Stimulated activated naive CD8-positive, alpha-beta T cell treated with anti-CD3 and anti-CD28 coated beads, Interleukin-15, amount 100 ng/mL, for 72 hours (primary cell): Measurements from ENCODE around the gene TDRD9.

Experiments
- ATAC-seq: fragments of 150-1000 bp; cut with Tn5 transposase; 2 replicates; pipeline ENCODE4 v1.10.0; 2021; ENCODE audit warnings: mild to moderate bottlenecking, moderate library complexity
- DNase-seq, 2 donors: peaks; one replicate each; pipeline ENCODE4 v3.0.0; 2021 to 2022
- H3K27ac Mint-ChIP-seq, 2 donors: one replicate each; pipeline ENCODE4 v1.8.0; 2022; ENCODE audit warnings: mild to moderate bottlenecking in 2 of 2, mixed read lengths in 2 of 2, moderate library complexity in 2 of 2
- H3K27me3 Mint-ChIP-seq: one replicate; pipeline ENCODE4 v1.8.0; 2022; ENCODE audit warnings: mixed read lengths
- H3K4me1 Mint-ChIP-seq: one replicate; pipeline ENCODE4 v1.8.0; 2022; ENCODE audit warnings: mild to moderate bottlenecking, mixed read lengths
- H3K4me3 Mint-ChIP-seq, 2 donors: one replicate each; pipeline ENCODE4 v1.8.0; 2022; ENCODE audit warnings: mild to moderate bottlenecking in 2 of 2, mixed read lengths in 2 of 2, moderate library complexity in 1 of 2
- H3K9me3 Mint-ChIP-seq, 2 donors: one replicate each; pipeline ENCODE4 v1.8.0; 2022; ENCODE audit warnings: mixed read lengths in 2 of 2

The TDRD9 gene

DNA sequence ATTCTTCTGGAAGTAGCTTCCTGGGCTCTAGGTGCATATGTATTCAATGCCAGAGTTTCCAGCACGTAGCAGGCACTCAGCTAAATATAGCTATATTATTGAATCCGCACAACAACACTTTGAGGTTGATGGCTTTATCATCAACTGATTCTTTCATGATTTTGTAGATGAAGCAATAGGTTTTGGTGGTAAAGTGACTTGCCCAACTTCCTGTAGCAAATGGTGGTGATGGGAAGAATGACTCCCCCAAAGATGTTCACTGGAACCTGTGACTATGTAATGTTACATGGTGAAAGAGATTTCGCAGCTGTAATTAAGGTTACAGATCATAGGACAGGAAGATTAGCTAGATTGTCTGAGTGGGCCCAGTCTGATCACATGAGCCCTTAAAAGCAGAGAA lies 3.2 kb downstream of the TDRD9 start:
- H3K9me3 Mint-ChIP-seq, result no peaks in the 10 kb centered on the region
- ATAC-seq, result peak; percentile 79
- H3K27ac Mint-ChIP-seq, result peak overlapping the region in 1 of 2 donors; percentile 27
- peaks cover 10% of the 10 kb centered on the region for H3K27me3 Mint-ChIP-seq
- peaks cover 6% of the 10 kb centered on the region for H3K4me1 Mint-ChIP-seq
- H3K4me3 Mint-ChIP-seq, result no peak overlapping the region
- no peak for DNase-seq

DNA sequence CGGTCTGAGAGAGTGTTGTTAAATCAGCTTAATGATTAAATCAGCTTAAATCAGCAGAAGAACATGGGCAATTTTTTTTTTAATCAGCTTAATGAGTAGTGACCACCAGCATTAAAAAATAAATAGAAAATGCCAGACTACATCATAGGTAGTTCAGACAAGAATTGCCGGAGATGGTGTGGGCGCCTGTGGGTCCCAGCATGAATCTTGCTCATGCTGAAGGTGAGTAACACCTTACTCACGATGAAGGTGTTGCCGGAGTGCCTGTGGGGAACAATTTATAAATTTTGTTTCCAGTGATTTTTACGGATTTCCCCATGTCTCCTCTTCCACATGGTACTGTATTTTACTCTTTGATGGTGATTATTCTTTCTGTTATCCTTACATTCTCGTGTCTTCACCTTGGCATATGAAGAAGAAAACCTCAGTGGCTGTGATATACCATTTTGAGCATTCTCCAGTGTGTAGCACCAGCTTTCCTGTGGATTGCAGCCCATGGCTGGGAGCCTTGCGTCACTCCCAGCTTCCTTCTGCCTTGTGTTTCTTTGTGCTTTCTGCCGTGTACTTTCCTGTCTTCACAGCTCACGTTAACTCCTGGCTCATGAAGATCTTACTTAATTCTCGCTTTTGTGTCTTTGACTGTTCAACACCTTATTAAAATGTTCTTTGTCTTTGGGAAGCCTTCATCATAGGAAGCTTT lies 4.7 kb downstream of the TDRD9 start:
- Mint-ChIP-seq H3K27me3 (peaks cover 3% of the 10 kb centered on the region), H3K27ac (peak overlapping the region in 1 of 2 donors; percentile 4), H3K4me1 (peaks cover 6% of the 10 kb centered on the region), H3K4me3 (no peak overlapping the region), H3K9me3 (no peaks in the 10 kb centered on the region)
- DNase-seq (no peak), ATAC-seq (no peak)

DNA sequence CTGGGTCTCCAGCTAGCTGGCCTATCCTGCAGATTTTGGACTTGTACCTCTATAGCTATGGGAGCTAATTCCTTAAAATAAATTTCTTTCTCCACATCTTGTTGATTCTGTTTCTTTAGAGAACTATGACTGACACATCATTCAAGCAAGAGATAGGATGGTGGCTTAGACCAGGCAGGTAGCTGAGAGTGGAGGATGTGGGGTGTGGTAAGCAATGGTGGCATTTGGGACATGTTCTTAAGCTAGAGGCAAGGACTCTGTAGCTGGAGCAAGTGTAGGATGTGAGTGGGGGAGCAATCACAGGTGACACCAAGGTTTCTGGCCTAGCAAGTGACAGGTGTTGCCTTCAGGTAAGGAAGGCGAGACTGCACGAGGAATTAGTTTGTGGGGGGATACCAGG lies 6.8 kb downstream of the TDRD9 start:
- no peak for ATAC-seq
- DNase-seq, result no peak
- Mint-ChIP-seq H3K9me3 (no peaks in the 10 kb centered on the region), H3K27ac (no peak overlapping the region), H3K4me1 (peaks cover 6% of the 10 kb centered on the region), H3K4me3 (no peak overlapping the region), H3K27me3 (peaks cover 6% of the 10 kb centered on the region)

DNA sequence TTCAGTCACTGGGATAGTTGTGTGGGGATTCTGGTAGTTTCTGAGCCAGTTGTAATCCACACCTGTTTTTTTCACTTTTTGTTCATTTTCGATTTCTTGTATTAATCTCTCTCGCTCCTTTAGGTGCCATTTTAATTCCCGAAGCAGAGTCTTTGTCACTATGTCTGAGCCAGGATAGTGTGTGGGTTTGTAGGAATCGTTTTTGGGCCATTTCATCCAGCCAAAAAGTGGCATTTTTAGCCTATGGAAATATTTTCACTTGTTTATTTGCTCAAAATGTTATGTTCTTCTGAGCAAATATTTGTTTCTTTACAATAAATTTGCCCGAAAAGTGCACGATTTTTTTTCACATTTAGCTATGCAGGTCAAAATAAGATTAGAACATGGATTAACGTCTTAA lies 13.2 kb downstream of the TDRD9 start:
- H3K4me1 Mint-ChIP-seq, result no peaks in the 10 kb centered on the region
- no peaks in the 10 kb centered on the region for H3K9me3 Mint-ChIP-seq
- ATAC-seq (no peak), DNase-seq (no peak)
- peaks cover 23% of the 10 kb centered on the region for H3K27me3 Mint-ChIP-seq
- no peak overlapping the region for H3K27ac Mint-ChIP-seq
- H3K4me3 Mint-ChIP-seq, result no peak overlapping the region

DNA sequence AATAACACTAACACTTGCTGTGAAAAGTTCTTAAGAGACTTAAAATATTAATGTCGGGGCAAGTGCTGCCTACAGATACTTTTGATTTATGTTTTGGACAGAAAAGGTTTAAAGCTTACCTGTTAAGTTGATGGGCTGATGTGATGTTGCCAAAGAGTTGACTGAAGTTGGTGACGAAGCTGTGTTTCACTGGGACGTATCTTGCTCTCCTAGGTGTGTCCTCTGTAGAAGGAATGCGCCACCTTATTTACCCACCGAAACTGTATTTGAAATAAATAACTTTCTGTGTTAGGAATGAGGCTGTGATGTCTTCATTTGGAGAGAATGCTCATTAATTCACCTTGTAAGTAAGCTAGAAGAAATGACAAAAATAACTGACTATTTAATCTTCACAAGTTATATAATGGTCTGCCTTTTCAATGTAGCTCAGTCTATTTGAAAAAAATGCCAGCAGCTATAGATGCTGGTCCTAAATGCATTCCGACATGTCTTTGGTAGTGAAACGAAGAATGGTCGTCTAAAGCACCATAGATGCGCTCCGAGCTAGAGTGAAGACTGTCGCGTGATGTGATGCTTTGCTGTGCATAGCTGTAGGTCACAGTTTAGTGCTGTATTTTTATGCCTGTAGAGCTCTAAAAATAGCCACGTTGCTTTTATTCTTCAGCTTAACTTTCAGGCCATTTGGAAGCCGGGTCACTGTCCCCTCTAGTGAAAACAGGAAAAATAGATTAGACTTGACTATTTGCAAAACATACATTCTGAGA lies 13.9 kb downstream of the TDRD9 start, which contains the start of gene RD3L:
RD3L (minus strand) TSS at position 557 of the 764 bp plus-strand sequence. CDS start 834 bp downstream, outside the sequence.
- no peak for ATAC-seq
- no peak for DNase-seq
- Mint-ChIP-seq H3K27ac (no peak within 1 kb of the TSS), H3K4me1 (no peaks in the 10 kb centered on the region), H3K4me3 (no peak within 1 kb of the TSS), H3K27me3 (peaks cover 23% of the 10 kb centered on the region), H3K9me3 (no peaks in the 10 kb centered on the region)

DNA sequence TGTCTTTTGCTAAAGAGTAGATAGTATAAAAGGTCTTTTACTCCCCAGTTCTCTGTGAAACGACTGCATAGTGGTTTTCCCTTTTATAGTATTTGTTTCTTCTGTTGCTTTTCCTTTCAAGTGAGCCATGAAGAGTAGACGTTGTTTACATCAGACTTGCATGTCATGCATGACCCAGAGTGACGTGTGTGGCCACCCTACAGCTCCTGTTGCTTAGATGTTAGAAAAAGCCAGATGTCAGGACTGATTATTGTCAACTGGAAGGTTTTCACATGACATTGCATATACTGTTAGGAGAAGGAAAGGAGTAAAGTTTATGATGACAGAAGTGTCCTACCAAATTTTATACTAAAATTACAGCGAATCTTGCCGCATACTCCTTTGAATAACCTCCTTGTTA lies 15.4 kb downstream of the TDRD9 start:
- Mint-ChIP-seq H3K4me3 (no peak overlapping the region), H3K27ac (no peak overlapping the region), H3K4me1 (no peaks in the 10 kb centered on the region), H3K9me3 (no peaks in the 10 kb centered on the region), H3K27me3 (peaks cover 23% of the 10 kb centered on the region)
- DNase-seq (no peak), ATAC-seq (no peak)

DNA sequence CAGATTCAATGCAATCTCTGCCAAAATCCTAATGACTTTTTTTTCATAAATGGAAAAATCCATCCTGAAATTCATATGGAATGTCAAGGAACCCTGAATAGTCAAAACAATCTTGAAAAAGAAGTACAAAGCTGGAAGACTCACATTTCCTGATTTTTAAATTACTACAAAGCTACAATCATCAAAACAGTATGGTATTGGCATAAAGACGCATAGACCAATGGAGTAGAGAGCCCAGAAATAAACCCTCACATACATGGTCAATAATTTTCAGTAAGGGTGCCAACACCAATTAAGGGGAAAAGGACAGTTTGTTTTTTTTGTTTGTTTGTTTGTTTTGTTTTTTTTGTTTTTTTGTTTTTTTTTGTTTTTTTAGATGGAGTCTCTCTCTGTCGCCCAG lies 18.7 kb downstream of the TDRD9 start:
- DNase-seq, result no peak
- H3K27me3 Mint-ChIP-seq, result peaks cover 35% of the 10 kb centered on the region
- H3K4me3 Mint-ChIP-seq, result no peak overlapping the region
- H3K27ac Mint-ChIP-seq, result no peak overlapping the region
- no peaks in the 10 kb centered on the region for H3K9me3 Mint-ChIP-seq
- H3K4me1 Mint-ChIP-seq, result no peaks in the 10 kb centered on the region
- ATAC-seq, result no peak

DNA sequence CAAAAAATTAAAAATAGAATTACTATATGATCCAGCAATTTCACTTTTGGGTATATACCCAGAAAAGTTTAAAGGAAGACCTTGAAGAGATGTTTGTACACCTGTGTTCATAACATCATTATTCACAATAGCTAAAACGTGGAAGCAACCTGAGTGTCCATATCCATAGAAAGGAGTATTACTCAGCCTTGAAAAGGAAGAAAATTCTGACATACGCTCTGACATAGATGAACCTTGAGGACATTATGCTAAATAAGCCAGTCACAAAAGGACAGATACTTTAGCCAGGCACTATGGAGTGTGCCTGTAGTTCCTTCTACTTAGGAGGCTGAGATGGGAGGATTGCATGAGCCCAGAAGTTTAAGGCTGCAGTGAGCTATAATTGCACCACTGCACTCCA lies 20.2 kb downstream of the TDRD9 start:
- no peak overlapping the region for H3K27ac Mint-ChIP-seq
- H3K4me1 Mint-ChIP-seq, result no peaks in the 10 kb centered on the region
- no peak for DNase-seq
- H3K27me3 Mint-ChIP-seq, result peaks cover 36% of the 10 kb centered on the region
- ATAC-seq, result no peak
- H3K9me3 Mint-ChIP-seq, result no peaks in the 10 kb centered on the region
- H3K4me3 Mint-ChIP-seq, result no peak overlapping the region

DNA sequence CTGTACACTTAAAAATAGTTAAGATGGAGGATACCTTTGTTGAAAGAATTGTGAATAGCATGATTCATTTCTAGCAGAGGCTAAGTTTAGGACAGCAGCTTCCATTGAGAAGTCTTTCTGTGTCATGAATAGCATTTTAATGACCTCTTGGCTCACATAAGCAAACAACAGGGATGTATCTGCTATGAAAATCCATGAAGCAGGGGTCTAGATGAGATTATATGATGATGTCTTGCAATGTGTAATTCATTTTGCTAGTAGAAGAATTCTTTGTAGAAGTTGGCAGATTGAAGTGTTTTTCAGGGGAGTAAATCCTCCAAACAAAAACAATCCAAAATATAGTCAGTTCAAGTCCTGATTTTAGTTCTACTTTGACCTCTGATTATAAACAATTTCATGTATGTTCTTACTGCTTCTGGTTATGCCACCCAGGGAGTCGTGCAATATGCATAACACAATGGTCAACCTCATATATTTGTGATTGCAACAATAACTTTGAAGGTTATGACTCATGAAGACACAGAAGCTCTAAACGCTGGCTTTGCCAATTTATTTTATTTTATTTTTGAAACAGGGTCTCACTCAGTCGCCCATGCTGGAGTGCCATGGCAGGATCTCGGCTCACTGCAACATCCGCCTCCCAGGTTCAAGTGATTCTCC lies 21.0 kb downstream of the TDRD9 start:
- Mint-ChIP-seq H3K27ac (no peak overlapping the region), H3K4me1 (no peaks in the 10 kb centered on the region), H3K9me3 (no peaks in the 10 kb centered on the region), H3K27me3 (peaks cover 37% of the 10 kb centered on the region), H3K4me3 (no peak overlapping the region)
- DNase-seq, result no peak
- no peak for ATAC-seq

DNA sequence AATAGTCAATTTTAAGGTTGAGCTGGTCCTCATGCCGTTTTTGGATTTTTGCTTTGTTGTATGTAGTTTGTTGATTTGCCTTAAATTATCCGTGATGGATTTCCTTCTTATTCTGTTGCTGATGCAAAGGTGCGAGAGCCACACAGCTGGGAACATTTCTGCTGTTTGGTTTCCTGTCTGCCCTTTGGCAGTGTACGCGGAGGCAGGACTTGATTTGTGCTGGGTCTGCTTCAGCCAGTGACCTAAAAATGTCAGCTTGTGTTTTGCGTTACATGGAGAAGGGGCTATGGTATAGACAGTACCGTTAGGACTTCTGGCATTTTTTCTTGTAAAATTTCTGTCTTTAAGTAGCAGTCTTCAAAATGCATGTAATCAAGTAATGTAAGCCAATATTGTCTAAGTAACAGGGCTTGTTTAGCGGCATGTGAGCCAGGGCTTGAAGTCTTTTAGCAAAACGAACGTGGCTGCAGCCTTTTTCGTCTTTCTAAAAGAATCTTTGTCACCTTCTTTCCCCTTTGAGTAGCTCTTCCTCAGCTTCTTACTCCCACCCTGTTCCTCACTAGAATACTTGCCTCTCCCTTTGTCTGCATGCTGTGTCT lies 32.3 kb downstream of the TDRD9 start:
- no peak for DNase-seq
- H3K4me1 Mint-ChIP-seq, result no peaks in the 10 kb centered on the region
- H3K9me3 Mint-ChIP-seq, result no peaks in the 10 kb centered on the region
- H3K4me3 Mint-ChIP-seq, result no peak overlapping the region
- H3K27ac Mint-ChIP-seq, result no peak overlapping the region
- H3K27me3 Mint-ChIP-seq, result no peaks in the 10 kb centered on the region
- ATAC-seq, result no peak

DNA sequence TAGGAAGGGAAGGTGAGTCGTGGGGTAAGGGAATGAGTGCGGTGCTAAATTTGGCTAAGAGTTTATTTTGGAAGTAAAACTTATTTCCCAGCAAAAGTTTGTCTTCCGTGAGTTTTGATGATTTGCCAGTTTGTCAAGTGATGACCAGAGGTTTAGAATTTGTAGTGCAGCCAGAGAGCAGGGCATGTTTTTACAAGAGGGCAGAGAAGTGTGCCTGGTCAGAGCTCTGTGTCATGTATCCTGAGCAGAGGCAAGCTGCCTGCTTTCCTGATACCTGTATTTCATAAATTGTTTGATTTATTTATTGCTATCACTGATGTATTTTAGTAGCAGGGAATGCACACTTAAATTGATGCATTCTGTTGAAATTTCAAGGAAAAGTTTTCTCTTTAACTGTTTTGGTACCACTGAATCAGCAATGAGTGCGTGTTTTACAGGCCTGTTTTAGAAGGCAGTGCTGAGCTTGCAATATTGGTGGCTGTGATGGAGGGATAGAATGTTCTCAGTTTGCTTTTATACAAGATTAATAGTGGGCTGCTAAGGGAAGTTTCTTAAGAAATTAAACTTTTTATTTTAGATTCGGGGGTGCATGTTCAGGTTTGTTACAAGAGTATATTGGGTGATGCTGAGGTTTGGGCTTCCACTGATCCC lies 33.8 kb downstream of the TDRD9 start:
- no peaks in the 10 kb centered on the region for H3K9me3 Mint-ChIP-seq
- no peaks in the 10 kb centered on the region for H3K4me1 Mint-ChIP-seq
- H3K27me3 Mint-ChIP-seq, result no peaks in the 10 kb centered on the region
- DNase-seq (no peak), ATAC-seq (no peak)
- no peak overlapping the region for H3K27ac Mint-ChIP-seq
- H3K4me3 Mint-ChIP-seq, result no peak overlapping the region

DNA sequence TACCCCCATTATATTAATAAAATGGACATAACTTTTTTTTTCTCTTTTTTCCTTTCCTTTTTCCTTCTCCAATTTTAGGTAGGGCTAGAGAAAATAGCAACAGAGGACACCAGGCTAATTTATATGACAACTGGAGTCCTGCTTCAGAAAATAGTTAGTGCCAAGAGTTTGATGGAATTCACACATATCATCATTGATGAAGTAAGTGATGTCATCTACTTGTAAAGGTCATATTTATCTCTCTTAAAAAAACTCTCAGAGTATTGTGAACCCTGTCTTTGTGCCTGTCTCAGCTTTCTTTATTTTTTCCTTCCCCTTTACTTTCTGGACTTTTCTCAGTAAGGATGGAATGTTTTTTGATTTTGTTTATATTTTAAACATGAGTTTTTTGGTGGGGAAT lies 38.4 kb downstream of the TDRD9 start:
- no peak overlapping the region for H3K27ac Mint-ChIP-seq
- H3K4me3 Mint-ChIP-seq, result no peak overlapping the region
- ATAC-seq, result no peak
- H3K4me1 Mint-ChIP-seq, result no peaks in the 10 kb centered on the region
- no peak for DNase-seq
- H3K9me3 Mint-ChIP-seq, result no peaks in the 10 kb centered on the region
- H3K27me3 Mint-ChIP-seq, result peaks cover 3% of the 10 kb centered on the region

DNA sequence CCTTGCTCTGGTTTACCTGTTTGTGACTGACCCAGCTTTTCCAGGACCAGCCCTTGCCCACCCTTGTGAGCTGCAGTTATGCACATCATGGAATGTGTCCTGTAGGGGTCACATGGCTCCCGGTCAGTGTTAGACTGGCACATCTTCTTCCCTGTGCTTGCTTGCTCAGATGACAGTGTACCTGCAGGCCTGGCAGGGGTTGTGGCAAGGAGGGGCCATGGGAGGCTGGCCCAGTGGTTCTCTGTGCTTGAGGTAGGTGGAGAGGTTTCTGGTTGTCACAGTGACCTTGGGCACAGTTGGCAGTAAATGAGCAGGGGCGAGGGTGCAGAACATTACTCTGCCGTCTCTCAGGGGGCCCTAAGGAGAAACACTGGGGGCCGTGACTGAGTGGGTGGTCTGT lies 41.7 kb downstream of the TDRD9 start:
- Mint-ChIP-seq H3K27me3 (peaks cover 7% of the 10 kb centered on the region), H3K4me1 (no peaks in the 10 kb centered on the region), H3K4me3 (no peak overlapping the region), H3K9me3 (no peaks in the 10 kb centered on the region), H3K27ac (no peak overlapping the region)
- ATAC-seq (no peak), DNase-seq (no peak)

DNA sequence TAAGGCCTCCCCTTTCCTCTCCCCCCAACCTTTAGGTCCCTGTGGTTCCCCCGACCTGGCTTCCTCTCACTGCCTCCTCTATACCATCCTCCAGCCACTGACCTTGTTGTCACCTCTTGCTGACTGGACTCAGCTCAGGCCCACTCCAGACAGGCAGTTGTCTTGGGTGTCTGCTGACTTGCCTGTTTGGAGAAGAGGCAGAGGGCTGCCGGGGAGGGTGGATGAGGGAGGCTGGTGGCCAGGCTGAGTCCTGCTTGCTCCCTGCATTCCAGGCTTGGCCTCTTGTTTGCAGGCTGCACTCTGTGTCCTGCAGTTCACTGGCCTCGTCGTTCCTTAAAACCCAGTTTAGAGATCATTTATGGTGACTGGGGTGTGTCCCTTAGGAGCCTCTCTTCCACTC lies 45.1 kb downstream of the TDRD9 start:
- no peaks in the 10 kb centered on the region for H3K4me1 Mint-ChIP-seq
- DNase-seq (no peak), ATAC-seq (no peak)
- peaks cover 7% of the 10 kb centered on the region for H3K27me3 Mint-ChIP-seq
- no peak overlapping the region for H3K4me3 Mint-ChIP-seq
- H3K9me3 Mint-ChIP-seq, result no peaks in the 10 kb centered on the region
- no peak overlapping the region for H3K27ac Mint-ChIP-seq

DNA sequence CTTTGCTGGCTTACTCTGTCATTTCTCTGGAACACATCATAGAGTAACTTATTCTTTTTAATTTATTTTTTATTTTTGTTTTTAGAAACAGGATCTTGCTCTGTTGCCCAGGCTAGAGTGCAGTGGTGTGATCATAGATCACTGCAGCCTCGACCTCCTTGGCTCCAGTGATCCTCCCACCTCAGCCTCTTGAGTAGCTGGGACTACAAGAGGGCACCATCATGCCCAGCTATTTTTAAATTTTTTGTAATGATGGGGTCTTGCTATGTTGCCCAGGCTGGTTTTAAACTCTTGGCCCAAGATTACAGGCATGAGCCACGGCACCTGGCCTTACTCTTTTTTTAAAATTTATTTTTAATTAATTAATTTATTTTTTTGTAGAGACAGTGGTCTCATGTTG lies 46.3 kb downstream of the TDRD9 start:
- DNase-seq (no peak), ATAC-seq (no peak)
- H3K27ac Mint-ChIP-seq, result no peak overlapping the region
- H3K4me3 Mint-ChIP-seq, result no peak overlapping the region
- H3K9me3 Mint-ChIP-seq, result no peaks in the 10 kb centered on the region
- peaks cover 7% of the 10 kb centered on the region for H3K27me3 Mint-ChIP-seq
- no peaks in the 10 kb centered on the region for H3K4me1 Mint-ChIP-seq
